Activated naive CD4-positive, alpha-beta T cell treated with anti-CD3 and anti-CD28 coated beads for 36 hours (primary cell): Measurements from ENCODE around the gene IGSF9B. TPM values are rescaled to one million over a fixed set of nuclear protein-coding genes. Genes with fewer than 3 reads are reported as not detected.

Experiments
- CTCF ChIA-PET: fragments of 350-600 bp; sonication (Branson Sonifier 250); formaldehyde crosslinking; loops from one replicate; lab custom pipeline; 2021; ENCODE audit warnings: antibody characterized with exemption; lab: Charles Lee
- DNase-seq: peaks from one replicate; pipeline ENCODE4 v3.0.0-alpha.2; 2020
- H3K27ac Mint-ChIP-seq: one replicate; pipeline ENCODE4 v1.8.0; 2021; ENCODE audit warnings: mild to moderate bottlenecking, mixed read lengths
- H3K27me3 Mint-ChIP-seq: one replicate; pipeline ENCODE4 v1.8.0; 2021; ENCODE audit warnings: low read depth, mixed read lengths
- H3K36me3 Mint-ChIP-seq: one replicate; pipeline ENCODE4 v1.8.0; 2021; ENCODE audit warnings: low read depth, mixed read lengths
- H3K4me1 Mint-ChIP-seq: one replicate; pipeline ENCODE4 v1.8.0; 2021; ENCODE audit warnings: low read depth, mixed read lengths
- H3K4me3 Mint-ChIP-seq: one replicate; pipeline ENCODE4 v1.8.0; 2021; ENCODE audit warnings: mild to moderate bottlenecking, moderate library complexity, mixed read lengths
- H3K9me3 Mint-ChIP-seq: one replicate; pipeline ENCODE4 v1.8.0; 2021; ENCODE audit warnings: mixed read lengths
- intact Hi-C: fragments of 100-400 bp; cut with micrococcal nuclease; formaldehyde crosslinking; loops from one replicate; pipeline ENCODE4 v1.15.1; 2023
- total RNA-seq, 2 experiments: library from RNA; stranded (reverse); gene quantifications; one replicate each; pipeline ENCODE4 v1.2.3, GENCODE V29; 2021

IGSF9B gene
- total RNA-seq, 2 experiments from 2014 or later, result 26.5 to 34.0 TPM

- peaks cover 26% of the 10 kb centered on the region for H3K36me3 Mint-ChIP-seq
- CTCF ChIA-PET, result no interaction called here
- H3K27ac Mint-ChIP-seq, result no peak overlapping the region
- no peak overlapping the region for H3K4me3 Mint-ChIP-seq
- no peaks in the 10 kb centered on the region for H3K9me3 Mint-ChIP-seq
- no peak for DNase-seq
- H3K27me3 Mint-ChIP-seq, result no peaks in the 10 kb centered on the region
- intact Hi-C loops, result no loop called here
- H3K4me1 Mint-ChIP-seq, result peaks cover 36% of the 10 kb centered on the region
These were observed 14.2 kb downstream of the IGSF9B start for GRCh38 chr11:133942577-133942976.

GRCh38 chr11:133941546-133941945, 15.2 kb downstream of the IGSF9B start:
- Mint-ChIP-seq H3K27me3 (no peaks in the 10 kb centered on the region), H3K9me3 (no peaks in the 10 kb centered on the region), H3K4me3 (no peak overlapping the region), H3K4me1 (peaks cover 27% of the 10 kb centered on the region), H3K27ac (no peak overlapping the region), H3K36me3 (peaks cover 27% of the 10 kb centered on the region)
- intact Hi-C loops, result no loop called here
- no peak for DNase-seq
- CTCF ChIA-PET, result no interaction called here

- Mint-ChIP-seq H3K36me3 (peaks cover 32% of the 10 kb centered on the region), H3K4me3 (no peak overlapping the region), H3K4me1 (peaks cover 12% of the 10 kb centered on the region), H3K27ac (no peak overlapping the region), H3K27me3 (no peaks in the 10 kb centered on the region), H3K9me3 (no peaks in the 10 kb centered on the region)
- CTCF ChIA-PET, result no interaction called here
- DNase-seq, result no peak
- intact Hi-C loops, result no loop called here
These were observed 16.7 kb downstream of the IGSF9B start for GRCh38 chr11:133940034-133940433.

GRCh38 chr11:133939558-133939957, 17.2 kb downstream of the IGSF9B start:
- no peak for DNase-seq
- Mint-ChIP-seq H3K27ac (no peak overlapping the region), H3K4me3 (no peak overlapping the region), H3K36me3 (peaks cover 34% of the 10 kb centered on the region), H3K27me3 (no peaks in the 10 kb centered on the region), H3K4me1 (peaks cover 12% of the 10 kb centered on the region), H3K9me3 (no peaks in the 10 kb centered on the region)
- CTCF ChIA-PET, result interaction anchor here (1.5 kb wide), 1 partner anchor 9 kb away, joined by 4 read pairs; no protein-coding TSS in a partner anchor
- intact Hi-C loops, result no loop called here

- peaks cover 32% of the 10 kb centered on the region for H3K36me3 Mint-ChIP-seq
- no peaks in the 10 kb centered on the region for H3K27me3 Mint-ChIP-seq
- DNase-seq, result no peak
- H3K4me3 Mint-ChIP-seq, result no peak overlapping the region
- H3K27ac Mint-ChIP-seq, result no peak overlapping the region
- intact Hi-C loops, result no loop called here
- H3K9me3 Mint-ChIP-seq, result no peaks in the 10 kb centered on the region
- peaks cover 5% of the 10 kb centered on the region for H3K4me1 Mint-ChIP-seq
- CTCF ChIA-PET, result interaction anchor here (0.9 to 1.5 kb wide), 3 partner anchors 8 to 94 kb away, joined by 4 to 5 read pairs (median 4); no protein-coding TSS in a partner anchor
These were observed 18.6 kb downstream of the IGSF9B start for GRCh38 chr11:133938166-133938565.

- intact Hi-C loops, result no loop called here
- peaks cover 32% of the 10 kb centered on the region for H3K36me3 Mint-ChIP-seq
- H3K9me3 Mint-ChIP-seq, result no peaks in the 10 kb centered on the region
- no peak overlapping the region for H3K4me3 Mint-ChIP-seq
- H3K27ac Mint-ChIP-seq, result no peak overlapping the region
- CTCF ChIA-PET, result interaction anchor here (1.5 kb wide), 1 partner anchor 10 kb away, joined by 5 read pairs; no protein-coding TSS in a partner anchor
- H3K4me1 Mint-ChIP-seq, result peaks cover 5% of the 10 kb centered on the region
- no peak for DNase-seq
- no peaks in the 10 kb centered on the region for H3K27me3 Mint-ChIP-seq
These were observed 19.3 kb downstream of the IGSF9B start for GRCh38 chr11:133937468-133937867.

- Mint-ChIP-seq H3K27ac (no peak overlapping the region), H3K36me3 (peaks cover 28% of the 10 kb centered on the region), H3K27me3 (no peaks in the 10 kb centered on the region), H3K4me3 (no peak overlapping the region), H3K9me3 (no peaks in the 10 kb centered on the region), H3K4me1 (peaks cover 5% of the 10 kb centered on the region)
- DNase-seq, result no peak
- CTCF ChIA-PET, result no interaction called here
- intact Hi-C loops, result no loop called here
These were observed 19.8 kb downstream of the IGSF9B start for GRCh38 chr11:133937015-133937414.

- CTCF ChIA-PET, result no interaction called here
- Mint-ChIP-seq H3K27ac (no peak overlapping the region), H3K4me3 (no peak overlapping the region)
These were observed 20.2 kb downstream of the IGSF9B start for GRCh38 chr11:133936592-133936991.

GRCh38 chr11:133936136-133936535, 20.6 kb downstream of the IGSF9B start:
- no peak for DNase-seq
- Mint-ChIP-seq H3K4me1 (peaks cover 5% of the 10 kb centered on the region), H3K4me3 (no peak overlapping the region), H3K36me3 (peaks cover 24% of the 10 kb centered on the region), H3K27me3 (no peaks in the 10 kb centered on the region), H3K27ac (no peak overlapping the region), H3K9me3 (no peaks in the 10 kb centered on the region)
- CTCF ChIA-PET, result no interaction called here
- intact Hi-C loops, result no loop called here

More at GRCh38 chr11:133936592-133936991, 20.2 kb downstream of the IGSF9B start:
- Mint-ChIP-seq H3K4me1 (peaks cover 5% of the 10 kb centered on the region), H3K9me3 (no peaks in the 10 kb centered on the region), H3K36me3 (peaks cover 24% of the 10 kb centered on the region), H3K27me3 (no peaks in the 10 kb centered on the region)
- no peak for DNase-seq
- intact Hi-C loops, result no loop called here

- no peak for DNase-seq
- Mint-ChIP-seq H3K27ac (no peak overlapping the region), H3K36me3 (peaks cover 23% of the 10 kb centered on the region), H3K9me3 (no peaks in the 10 kb centered on the region), H3K4me1 (peaks cover 5% of the 10 kb centered on the region), H3K4me3 (no peak overlapping the region), H3K27me3 (no peaks in the 10 kb centered on the region)
- CTCF ChIA-PET, result no interaction called here
- intact Hi-C loops, result no loop called here
These were observed 21.2 kb downstream of the IGSF9B start for GRCh38 chr11:133935551-133935910.

GRCh38 chr11:133934599-133935550, 21.9 kb downstream of the IGSF9B start:
- H3K27ac Mint-ChIP-seq, result no peak overlapping the region
- DNase-seq, result no peak
- CTCF ChIA-PET, result interaction anchor here (1.3 to 2.5 kb wide), 2 partner anchors 11 to 13 kb away, joined by 4 to 11 read pairs; no protein-coding TSS in a partner anchor
- no peaks in the 10 kb centered on the region for H3K27me3 Mint-ChIP-seq
- H3K9me3 Mint-ChIP-seq, result no peaks in the 10 kb centered on the region
- no peak overlapping the region for H3K4me3 Mint-ChIP-seq
- peaks cover 7% of the 10 kb centered on the region for H3K4me1 Mint-ChIP-seq
- intact Hi-C loops, result no loop called here
- peaks cover 21% of the 10 kb centered on the region for H3K36me3 Mint-ChIP-seq

GRCh38 chr11:133934096-133934495, 22.7 kb downstream of the IGSF9B start:
- no peak overlapping the region for H3K4me3 Mint-ChIP-seq
- H3K27me3 Mint-ChIP-seq, result no peaks in the 10 kb centered on the region
- H3K27ac Mint-ChIP-seq, result no peak overlapping the region
- DNase-seq, result no peak
- intact Hi-C loops, result no loop called here
- CTCF ChIA-PET, result interaction anchor here (1.3 to 2.5 kb wide), 2 partner anchors 10 to 13 kb away, joined by 4 to 11 read pairs; no protein-coding TSS in a partner anchor
- H3K9me3 Mint-ChIP-seq, result no peaks in the 10 kb centered on the region
- H3K36me3 Mint-ChIP-seq, result peaks cover 17% of the 10 kb centered on the region
- H3K4me1 Mint-ChIP-seq, result peaks cover 14% of the 10 kb centered on the region
